HepG2 (cell line): ENCODE results near the gene MGST1. TPM values are rescaled to one million over a fixed set of nuclear protein-coding genes. Genes with fewer than 3 reads are reported as not detected.

ENCODE experiments used
- ATAC-seq: fragments of 200-7000 bp; cut with Tn5 transposase; 3 replicates; pipeline ENCODE4 v1.9.1; 2020; ENCODE audit warnings: mild to moderate bottlenecking, moderate library complexity
- BruUV-seq: library from RNA; stranded (reverse); fragments of 400-500 nt; replicated peaks from 2 replicates; lab custom pipeline; 2021; lab: Mats Ljungman, UMichigan
- CTCF ChIA-PET: fragments of 300-600 bp; formaldehyde crosslinking; extraction: SDS; loops from one replicate; lab custom pipeline; 2021; ENCODE audit warnings: low total read pairs, inconsistent platforms, low intra/inter-chr PET ratio; lab: Yijun Ruan, JAX
- POLR2A ChIA-PET: fragments of 350-600 bp; sonication (Branson Sonifier 250); formaldehyde crosslinking; loops from one replicate; lab custom pipeline; 2020; ENCODE audit warnings: antibody characterized with exemption, inconsistent platforms; lab: Yijun Ruan, JAX
- DNase-seq: peaks from one replicate; pipeline ENCODE4 v3.0.0-alpha.2; 2015; ENCODE audit warnings: low spot score
- FAIRE-seq: peaks from 3 replicates; lab custom pipeline; 2011; peaks lifted over from hg19 to GRCh38; lab: Jason Lieb, UNC
- H2AFZ ChIP-seq: one replicate; pipeline ENCODE4 v1.6.1; 2011; ENCODE audit warnings: low read length, inconsistent platforms
- H3K27ac ChIP-seq: fragments of 300-600 bp; 3 replicates; pipeline ENCODE4 v1.8.0; 2011; ENCODE audit warnings: mixed run types, mild to moderate bottlenecking, mixed read lengths, low read length, inconsistent platforms; ENCODE audit not compliant: insufficient read depth; ENCODE audit errors: extremely low read length
- H3K27me3 ChIP-seq, 2 experiments: fragments of 200-600 bp in 1 of 2; 2 replicates in 1 of 2; 3 replicates in 1 of 2; pipeline versions ENCODE4 v1.6.0 to v1.8.0; 2011; ENCODE audit warnings: low read length in 2 of 2, mild to moderate bottlenecking in 2 of 2, moderate library complexity in 2 of 2, inconsistent platforms in 1 of 2; ENCODE audit not compliant: insufficient read depth in 2 of 2, control insufficient read depth in 1 of 2
- H3K36me3 ChIP-seq, 2 experiments: fragments of 200-600 bp in 1 of 2; replicated peaks in 1 of 2; 2 replicates in 1 of 2; 3 replicates in 1 of 2; pipeline versions ENCODE4 v1.5.1 to v1.8.0; 2011; ENCODE audit warnings: low read length in 2 of 2, inconsistent platforms in 1 of 2; ENCODE audit not compliant: insufficient read depth in 2 of 2, control insufficient read depth in 1 of 2
- H3K4me1 ChIP-seq: 2 replicates; pipeline ENCODE4 v1.5.1; 2012; ENCODE audit warnings: low read length, inconsistent platforms; ENCODE audit not compliant: insufficient read depth
- H3K4me2 ChIP-seq: 2 replicates; pipeline ENCODE4 v1.6.0; 2011; ENCODE audit warnings: low read depth, low read length, inconsistent platforms
- H3K4me3 ChIP-seq, 3 experiments: fragments of 200-600 bp in 1 of 3; sonication (generic), shearing (Covaris generic) in 1 of 3; replicated peaks in 1 of 3; 2 replicates each; pipeline ENCODE4 v1.5.1; 2011 to 2016; ENCODE audit warnings: low read length in 3 of 3, inconsistent platforms in 2 of 3, low read depth in 2 of 3, mild to moderate bottlenecking in 2 of 3, control low read depth in 1 of 3, mixed read lengths in 1 of 3; ENCODE audit not compliant: insufficient read depth in 1 of 3
- H3K79me2 ChIP-seq: one replicate; pipeline ENCODE4 v1.6.1; 2011; ENCODE audit warnings: low read length, inconsistent platforms; ENCODE audit not compliant: insufficient read depth
- H3K9ac ChIP-seq: 2 replicates; pipeline ENCODE4 v1.6.0; 2011; ENCODE audit warnings: mild to moderate bottlenecking, low read depth, low read length, inconsistent platforms; ENCODE audit not compliant: insufficient read depth
- H3K9me3 ChIP-seq: 2 replicates; pipeline ENCODE4 v1.5.1; 2012; ENCODE audit warnings: mild to moderate bottlenecking, low read length
- H4K20me1 ChIP-seq: 2 replicates; pipeline ENCODE4 v1.6.0; 2011; ENCODE audit warnings: inconsistent platforms, mild to moderate bottlenecking, low read length, moderate library complexity; ENCODE audit not compliant: insufficient read depth
- BORCS8-MEF2B ChIP-seq: sonication (generic); formaldehyde crosslinking; IDR thresholded peaks from 2 replicates; pipeline ENCODE4 v1.8.0; 2022; ENCODE audit warnings: mild to moderate bottlenecking, missing genetic modification reagents
- BRCA1 ChIP-seq: sonication (generic); formaldehyde crosslinking; IDR thresholded peaks from 2 replicates; pipeline ENCODE4 v1.4.0; 2020; ENCODE audit warnings: missing genetic modification reagents
- FIP1L1 ChIP-seq: fragments of 200-400 bp; formaldehyde crosslinking; IDR thresholded peaks from 2 replicates; pipeline ENCODE4 v1.6.1; 2018; ENCODE audit warnings: low read depth, mild to moderate bottlenecking, low read length, moderate library complexity, borderline replicate concordance; ENCODE audit not compliant: insufficient read depth
- GMEB1 ChIP-seq: sonication (generic); formaldehyde crosslinking; IDR thresholded peaks from 2 replicates; pipeline ENCODE4 v1.5.1; 2020; ENCODE audit warnings: missing genetic modification reagents, mild to moderate bottlenecking, borderline replicate concordance
- ISL2 ChIP-seq: sonication (generic); formaldehyde crosslinking; IDR thresholded peaks from 2 replicates; pipeline ENCODE4 v1.5.0; 2020; ENCODE audit warnings: missing genetic modification reagents
- KDM4B ChIP-seq: sonication (generic); formaldehyde crosslinking; IDR thresholded peaks from 2 replicates; pipeline ENCODE4 v1.4.0; 2020; ENCODE audit warnings: missing genetic modification reagents
- LRRFIP1 ChIP-seq: sonication (generic); formaldehyde crosslinking; conservative IDR thresholded peaks from 2 replicates; pipeline ENCODE4 v1.4.0; 2020; ENCODE audit warnings: missing genetic modification reagents
- SOX13 ChIP-seq, 3 experiments: fragments of 450-650 bp in 1 of 3; sonication (generic) in 1 of 3; formaldehyde crosslinking in 1 of 3; IDR thresholded peaks in 2 of 3; conservative IDR thresholded peaks in 1 of 3; 2 replicates each; pipeline versions ENCODE4 v1.5.0 to v1.6.1; 2016 to 2020; ENCODE audit warnings: antibody characterized with exemption in 1 of 3, mild to moderate bottlenecking in 1 of 3, missing compliant biosample characterization in 1 of 3, missing genetic modification reagents in 1 of 3, moderate library complexity in 1 of 3
- TOPORS ChIP-seq: sonication (generic); formaldehyde crosslinking; IDR thresholded peaks from 2 replicates; pipeline ENCODE4 v1.8.0; 2023; ENCODE audit warnings: mild to moderate bottlenecking, missing genetic modification reagents
- UBTF ChIP-seq: sonication (generic); formaldehyde crosslinking; IDR thresholded peaks from 2 replicates; pipeline ENCODE4 v1.4.0; 2020; ENCODE audit warnings: mild to moderate bottlenecking, missing genetic modification reagents
- ZNF367 ChIP-seq: sonication (generic); formaldehyde crosslinking; IDR thresholded peaks from 2 replicates; pipeline ENCODE4 v1.4.0; 2020; ENCODE audit warnings: missing genetic modification reagents, borderline replicate concordance
- ZNF546 ChIP-seq: sonication (generic); formaldehyde crosslinking; conservative IDR thresholded peaks from 2 replicates; pipeline ENCODE4 v1.8.1; 2023; ENCODE audit warnings: mild to moderate bottlenecking, missing genetic modification reagents
- ZNF557 ChIP-seq: sonication (generic); formaldehyde crosslinking; IDR thresholded peaks from 2 replicates; pipeline ENCODE4 v1.4.0; 2020; ENCODE audit warnings: missing genetic modification reagents
- ZNF713 ChIP-seq: sonication (generic); formaldehyde crosslinking; IDR thresholded peaks from 2 replicates; pipeline ENCODE4 v1.4.0; 2020; ENCODE audit warnings: mild to moderate bottlenecking, missing genetic modification reagents
- ZNF770 ChIP-seq: sonication (generic); formaldehyde crosslinking; IDR thresholded peaks from 2 replicates; pipeline ENCODE4 v1.5.0; 2020; ENCODE audit warnings: mild to moderate bottlenecking, missing genetic modification reagents
- WGBS: methylation state at CpG from one replicate; pipeline ENCODE4 v1.1.6; 2017; ENCODE audit warnings: low lambda C conversion rate; 5-methylcytosine and 5-hydroxymethylcytosine counted together
- in situ Hi-C: cut with HindIII; loops from 2 replicates; pipeline ENCODE4 v1.10.0; 2017; ENCODE audit warnings: low pct_unique_long_range_greater_than_20kb; ENCODE audit not compliant: extremely low pct_ligation_motif_present
- intact Hi-C: fragments of 100-400 bp; cut with micrococcal nuclease; formaldehyde crosslinking; loops from one replicate; pipeline ENCODE4 v1.10.0; 2022; ENCODE audit not compliant: unreplicated experiment
- polyA plus RNA-seq, 8 experiments: library from polyadenylated mRNA; depleted of rRNA in 3 of 8; stranded (reverse) in 7 of 8; unstranded in 1 of 8; fragments of >200 nt; fragmentation: Illumina TruSeq in 4 of 8; extraction: Trizol in 4 of 8; gene quantifications; 2 replicates each; pipeline versions ENCODE4 v1.2.1 to v1.2.3, GENCODE V29; 2011 to 2016; ENCODE audit warnings: low read depth in 4 of 8, missing spikeins in 1 of 8, mixed read lengths in 1 of 8; ENCODE audit not compliant: insufficient read depth in 1 of 8
- total RNA-seq, 5 experiments: library from RNA; depleted of rRNA; stranded (reverse); fragments of >200 nt; fragmentation: Illumina TruSeq; extraction: Trizol; gene quantifications; 2 replicates each; pipeline ENCODE4 v1.2.3, GENCODE V29; 2016; ENCODE audit warnings: low read depth in 1 of 5

Gene MGST1
- total and polyA plus RNA-seq, 2 of the 13 experiments (the other 11 are each of a cell fraction or from before 2014, with no cell fraction given) = 119 to 152 TPM

GRCh38 chr12:16392846-16393535 lies 45.5 kb downstream of the MGST1 start:
- in situ Hi-C loops = loop anchor here (25.0 kb wide), 1 partner anchor 1244 kb away; no protein-coding TSS in a partner anchor
- 100% methylated on average over 1 of the region's 1 CpG for WGBS
- POLR2A ChIA-PET = no interaction called here
- TF ChIP-seq FIP1L1 = no peak
- no peak for TF ChIP-seq ZNF713 (CRISPR knock-in tag)
- no peak for TF ChIP-seq GMEB1 (CRISPR knock-in tag)
- no peak for TF ChIP-seq ZNF367 (CRISPR knock-in tag)
- no peak for TF ChIP-seq ZNF546 (CRISPR knock-in tag)
- TF ChIP-seq TOPORS (CRISPR knock-in tag) = no peak
- no peak for TF ChIP-seq ZNF557 (CRISPR knock-in tag)
- no peak for TF ChIP-seq ZNF770 (CRISPR knock-in tag)
- TF ChIP-seq BRCA1 (CRISPR knock-in tag) = no peak
- TF ChIP-seq SOX13 (IDR thresholded peaks at IDR 0.05) = no peak
- TF ChIP-seq SOX13 (CRISPR knock-in tag; conservative IDR thresholded peaks at IDR 0.05 in 1 of 2, IDR thresholded peaks at IDR 0.05 in 1 of 2) = no peak
- TF ChIP-seq ISL2 (CRISPR knock-in tag) = no peak
- TF ChIP-seq KDM4B (CRISPR knock-in tag) = no peak
- TF ChIP-seq UBTF (CRISPR knock-in tag) = no peak
- TF ChIP-seq BORCS8-MEF2B (CRISPR knock-in tag) = no peak
- no peak for TF ChIP-seq LRRFIP1

More at GRCh38 chr12:16392846-16393535, 45.5 kb downstream of the MGST1 start:
- no peak overlapping the region for H3K4me2 ChIP-seq
- H3K36me3 ChIP-seq = no peaks in the 10 kb centered on the region
- H3K9ac ChIP-seq = no peak overlapping the region
- no peak overlapping the region for H3K27ac ChIP-seq
- CTCF ChIA-PET = no interaction called here
- intact Hi-C loops = no loop called here
- no peak overlapping the region for H3K4me3 ChIP-seq
- no peak for FAIRE-seq
- no peak for ATAC-seq
- H3K79me2 ChIP-seq = no peaks in the 10 kb centered on the region
- BruUV-seq = no TSS peak
- H4K20me1 ChIP-seq = no peaks in the 10 kb centered on the region
- no peak for DNase-seq
- H3K27me3 ChIP-seq = no peaks in the 10 kb centered on the region
- H3K4me1 ChIP-seq = no peaks in the 10 kb centered on the region
- H2AFZ ChIP-seq = no peak overlapping the region
- H3K9me3 ChIP-seq = no peaks in the 10 kb centered on the region
